Measurements from ENCODE around the gene CCDC116. TPM values are rescaled to one million over a fixed set of nuclear protein-coding genes. Genes with fewer than 3 reads are reported as not detected.

Gene CCDC116
- total and polyA plus RNA-seq, 10 of the 15 experiments (the other 5 are each of a cell fraction or from before 2014, with no cell fraction given): 0.04 to 0.18 (median 0.04) TPM; not detected in 6

GRCh38 chr22:21646608-21647590 lies 14.3 kb downstream of the CCDC116 start (continued):
- TF ChIP-seq BCLAF1 (IDR thresholded peaks at IDR 0.05) (no peak), ZNF207 (IDR thresholded peaks at IDR 0.05; ENCODE audit: borderline replicate concordance) (no peak), NBN (IDR thresholded peaks at IDR 0.05) (no peak), TARDBP (IDR thresholded peaks at IDR 0.05; ENCODE audit: borderline replicate concordance) (no peak), WRNIP1 (IDR thresholded peaks at IDR 0.05; ENCODE audit: borderline replicate concordance, low read depth, low read length) (0 out of 2 replicates have a peak, but pooled peaks have one; percentile 29), CEBPB (IDR thresholded peaks at IDR 0.05; ENCODE audit: borderline replicate concordance in 1 of 2, low read depth in 2 of 2, low read length in 2 of 2) (no peak), ATF2 (IDR thresholded peaks at IDR 0.05; ENCODE audit: low read length) (no peak), ATF7 (IDR thresholded peaks at IDR 0.05; ENCODE audit: low read depth) (no peak), MYC (IDR thresholded peaks at IDR 0.05; ENCODE audit: insufficient read depth, insufficient read length, insufficient replicate concordance, low read length, severe bottlenecking) (no peak), SUPT20H (IDR thresholded peaks at IDR 0.05; ENCODE audit: borderline replicate concordance, control insufficient read depth, low read depth, low read length) (no peak), RFX5 (IDR thresholded peaks at IDR 0.05; ENCODE audit: low read depth, low read length) (no peak), IKZF2 (IDR thresholded peaks at IDR 0.05) (no peak)
- TF ChIP-seq, protein P1, sequence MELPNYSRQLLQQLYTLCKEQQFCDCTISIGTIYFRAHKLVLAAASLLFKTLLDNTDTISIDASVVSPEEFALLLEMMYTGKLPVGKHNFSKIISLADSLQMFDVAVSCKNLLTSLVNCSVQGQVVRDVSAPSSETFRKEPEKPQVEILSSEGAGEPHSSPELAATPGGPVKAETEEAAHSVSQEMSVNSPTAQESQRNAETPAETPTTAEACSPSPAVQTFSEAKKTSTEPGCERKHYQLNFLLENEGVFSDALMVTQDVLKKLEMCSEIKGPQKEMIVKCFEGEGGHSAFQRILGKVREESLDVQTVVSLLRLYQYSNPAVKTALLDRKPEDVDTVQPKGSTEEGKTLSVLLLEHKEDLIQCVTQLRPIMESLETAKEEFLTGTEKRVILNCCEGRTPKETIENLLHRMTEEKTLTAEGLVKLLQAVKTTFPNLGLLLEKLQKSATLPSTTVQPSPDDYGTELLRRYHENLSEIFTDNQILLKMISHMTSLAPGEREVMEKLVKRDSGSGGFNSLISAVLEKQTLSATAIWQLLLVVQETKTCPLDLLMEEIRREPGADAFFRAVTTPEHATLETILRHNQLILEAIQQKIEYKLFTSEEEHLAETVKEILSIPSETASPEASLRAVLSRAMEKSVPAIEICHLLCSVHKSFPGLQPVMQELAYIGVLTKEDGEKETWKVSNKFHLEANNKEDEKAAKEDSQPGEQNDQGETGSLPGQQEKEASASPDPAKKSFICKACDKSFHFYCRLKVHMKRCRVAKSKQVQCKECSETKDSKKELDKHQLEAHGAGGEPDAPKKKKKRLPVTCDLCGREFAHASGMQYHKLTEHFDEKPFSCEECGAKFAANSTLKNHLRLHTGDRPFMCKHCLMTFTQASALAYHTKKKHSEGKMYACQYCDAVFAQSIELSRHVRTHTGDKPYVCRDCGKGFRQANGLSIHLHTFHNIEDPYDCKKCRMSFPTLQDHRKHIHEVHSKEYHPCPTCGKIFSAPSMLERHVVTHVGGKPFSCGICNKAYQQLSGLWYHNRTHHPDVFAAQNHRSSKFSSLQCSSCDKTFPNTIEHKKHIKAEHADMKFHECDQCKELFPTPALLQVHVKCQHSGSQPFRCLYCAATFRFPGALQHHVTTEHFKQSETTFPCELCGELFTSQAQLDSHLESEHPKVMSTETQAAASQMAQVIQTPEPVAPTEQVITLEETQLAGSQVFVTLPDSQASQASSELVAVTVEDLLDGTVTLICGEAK (IDR thresholded peaks at IDR 0.05; ENCODE audit: borderline replicate concordance): no peak
- TF ChIP-seq, protein P2, sequence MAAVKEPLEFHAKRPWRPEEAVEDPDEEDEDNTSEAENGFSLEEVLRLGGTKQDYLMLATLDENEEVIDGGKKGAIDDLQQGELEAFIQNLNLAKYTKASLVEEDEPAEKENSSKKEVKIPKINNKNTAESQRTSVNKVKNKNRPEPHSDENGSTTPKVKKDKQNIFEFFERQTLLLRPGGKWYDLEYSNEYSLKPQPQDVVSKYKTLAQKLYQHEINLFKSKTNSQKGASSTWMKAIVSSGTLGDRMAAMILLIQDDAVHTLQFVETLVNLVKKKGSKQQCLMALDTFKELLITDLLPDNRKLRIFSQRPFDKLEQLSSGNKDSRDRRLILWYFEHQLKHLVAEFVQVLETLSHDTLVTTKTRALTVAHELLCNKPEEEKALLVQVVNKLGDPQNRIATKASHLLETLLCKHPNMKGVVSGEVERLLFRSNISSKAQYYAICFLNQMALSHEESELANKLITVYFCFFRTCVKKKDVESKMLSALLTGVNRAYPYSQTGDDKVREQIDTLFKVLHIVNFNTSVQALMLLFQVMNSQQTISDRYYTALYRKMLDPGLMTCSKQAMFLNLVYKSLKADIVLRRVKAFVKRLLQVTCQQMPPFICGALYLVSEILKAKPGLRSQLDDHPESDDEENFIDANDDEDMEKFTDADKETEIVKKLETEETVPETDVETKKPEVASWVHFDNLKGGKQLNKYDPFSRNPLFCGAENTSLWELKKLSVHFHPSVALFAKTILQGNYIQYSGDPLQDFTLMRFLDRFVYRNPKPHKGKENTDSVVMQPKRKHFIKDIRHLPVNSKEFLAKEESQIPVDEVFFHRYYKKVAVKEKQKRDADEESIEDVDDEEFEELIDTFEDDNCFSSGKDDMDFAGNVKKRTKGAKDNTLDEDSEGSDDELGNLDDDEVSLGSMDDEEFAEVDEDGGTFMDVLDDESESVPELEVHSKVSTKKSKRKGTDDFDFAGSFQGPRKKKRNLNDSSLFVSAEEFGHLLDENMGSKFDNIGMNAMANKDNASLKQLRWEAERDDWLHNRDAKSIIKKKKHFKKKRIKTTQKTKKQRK (IDR thresholded peaks at IDR 0.05; ENCODE audit: low read depth, low read length): no peak
